HG03064 (cell line): ENCODE results near the gene MYBL2.

Source experiments
- ATAC-seq: cut with Tn5 transposase; IDR thresholded peaks from one replicate; pipeline ENCODE4 v1.9.1; 2021; ENCODE audit warnings: low read depth; ENCODE audit not compliant: unreplicated experiment

Gene MYBL2

GRCh38 chr20:43721429-43722152 lies 54.7 kb downstream of the MYBL2 start:
- ATAC-seq, result no peak

GRCh38 chr20:43722153-43722505 lies 55.2 kb downstream of the MYBL2 start:
- no peak for ATAC-seq

- ATAC-seq, result no peak
These were observed 56.3 kb downstream of the MYBL2 start for GRCh38 chr20:43723186-43723585.

- no peak for ATAC-seq
These were observed 56.8 kb downstream of the MYBL2 start for GRCh38 chr20:43723735-43724134.

GRCh38 chr20:43724383-43724782 lies 57.5 kb downstream of the MYBL2 start:
- no peak for ATAC-seq

GRCh38 chr20:43725666-43726065 lies 58.8 kb downstream of the MYBL2 start:
- ATAC-seq, result no peak

- ATAC-seq, result no peak
These were observed 59.4 kb downstream of the MYBL2 start for GRCh38 chr20:43726333-43726732.

GRCh38 chr20:43726811-43727338 lies 60.0 kb downstream of the MYBL2 start, which contains the start of gene GTSF1L:
Gene GTSF1L (minus strand): TSS chr20:43727002. CDS start chr20:43726694, 308 bp downstream.
- ATAC-seq, result no peak

- ATAC-seq, result no peak
These were observed 61.2 kb downstream of the MYBL2 start for GRCh38 chr20:43727980-43728590.

- ATAC-seq, result no peak
These were observed 61.9 kb downstream of the MYBL2 start for GRCh38 chr20:43728686-43729255.

GRCh38 chr20:43731469-43731868 lies 64.6 kb downstream of the MYBL2 start:
- no peak for ATAC-seq

- ATAC-seq, result no peak
These were observed 65.0 kb downstream of the MYBL2 start for GRCh38 chr20:43731927-43732326.

- ATAC-seq, result peak; percentile 55
These were observed 69.8 kb downstream of the MYBL2 start for GRCh38 chr20:43736588-43737158.

GRCh38 chr20:43737925-43738324 lies 71.0 kb downstream of the MYBL2 start:
- no peak for ATAC-seq

- no peak for ATAC-seq
These were observed 72.3 kb downstream of the MYBL2 start for GRCh38 chr20:43739148-43739749.

GRCh38 chr20:43740642-43741041 lies 73.7 kb downstream of the MYBL2 start:
- no peak for ATAC-seq

- ATAC-seq, result no peak
These were observed 77.3 kb downstream of the MYBL2 start for GRCh38 chr20:43744151-43744611.

- ATAC-seq, result no peak
These were observed 78.2 kb downstream of the MYBL2 start for GRCh38 chr20:43744966-43745730.

GRCh38 chr20:43746344-43747137 lies 79.6 kb downstream of the MYBL2 start:
- no peak for ATAC-seq
